Superior temporal gyrus (tissue), 1 donor: ENCODE measurements around the gene CARS1.

Experiments
- DNase-seq: peaks from one replicate; pipeline ENCODE4 v3.0.0-alpha.2; 2016; ENCODE audit errors: extremely low spot score

CARS1 gene

GRCh38 chr11:2960139-2960538, 97.1 kb downstream of the CARS1 start:
- no peak for DNase-seq

- no peak for DNase-seq
Observed at GRCh38 chr11:2958251-2958650, 99.0 kb downstream of the CARS1 start.

GRCh38 chr11:2955906-2956476, 101.2 kb downstream of the CARS1 start:
- DNase-seq, result no peak

- DNase-seq, result no peak
Observed at GRCh38 chr11:2954263-2954662, 103.0 kb downstream of the CARS1 start.

GRCh38 chr11:2952290-2952689, 104.9 kb downstream of the CARS1 start:
- no peak for DNase-seq

- no peak for DNase-seq
Observed at GRCh38 chr11:2951231-2952110, 105.8 kb downstream of the CARS1 start.
